GM23338 (cell line): ENCODE results near the gene CIAO1. TPM values are rescaled to one million over a fixed set of nuclear protein-coding genes. Genes with fewer than 3 reads are reported as not detected.

Experiments
- ATAC-seq: fragments of 200-7000 bp; cut with Tn5 transposase; 3 replicates; pipeline ENCODE4 v1.9.1; 2020
- DNase-seq: peaks from one replicate; pipeline ENCODE4 v3.0.0-alpha.2; 2015; ENCODE audit warnings: low spot score
- H2AFZ ChIP-seq: fragments of 200-600 bp; sonication (generic); 2 replicates; pipeline ENCODE4 v1.8.0; 2016; ENCODE audit warnings: antibody characterized with exemption, mild to moderate bottlenecking, moderate library complexity
- H3F3A ChIP-seq: fragments of 200-600 bp; sonication (generic); replicated peaks from 2 replicates; pipeline ENCODE4 v1.8.0; 2017; ENCODE audit warnings: antibody characterized with exemption, mixed run types, low read depth
- H3K27ac ChIP-seq: fragments of 200-600 bp; sonication (generic); 2 replicates; pipeline ENCODE4 v1.6.1; 2016; ENCODE audit warnings: low read depth
- H3K27me3 ChIP-seq: fragments of 200-600 bp; sonication (generic); 2 replicates; pipeline ENCODE4 v1.8.0; 2016; ENCODE audit warnings: mild to moderate bottlenecking, mixed run types, moderate library complexity; ENCODE audit not compliant: insufficient read depth
- H3K36me3 ChIP-seq: fragments of 200-600 bp; sonication (generic); 2 replicates; pipeline ENCODE4 v1.8.0; 2016; ENCODE audit warnings: mild to moderate bottlenecking; ENCODE audit not compliant: insufficient read depth
- H3K4me1 ChIP-seq: fragments of 200-600 bp; sonication (generic); 2 replicates; pipeline ENCODE4 v1.8.0; 2016; ENCODE audit warnings: mild to moderate bottlenecking, moderate library complexity; ENCODE audit not compliant: insufficient read depth
- H3K4me2 ChIP-seq: fragments of 200-600 bp; sonication (generic); 2 replicates; pipeline ENCODE4 v1.7.1; 2017; ENCODE audit warnings: mixed run types
- H3K4me3 ChIP-seq: fragments of 200-600 bp; sonication (generic); 2 replicates; pipeline ENCODE4 v1.6.1; 2016; ENCODE audit warnings: mixed run types
- H3K79me2 ChIP-seq: fragments of 200-600 bp; sonication (generic); replicated peaks from 2 replicates; pipeline ENCODE4 v1.8.0; 2017; ENCODE audit warnings: mild to moderate bottlenecking; ENCODE audit not compliant: insufficient read depth
- H3K9me2 ChIP-seq: fragments of 200-600 bp; sonication (generic); 2 replicates; pipeline ENCODE4 v1.8.0; 2017; ENCODE audit not compliant: insufficient read depth
- H4K20me1 ChIP-seq: fragments of 200-600 bp; sonication (generic); replicated peaks from 2 replicates; pipeline ENCODE4 v1.8.0; 2017; ENCODE audit warnings: mild to moderate bottlenecking; ENCODE audit not compliant: insufficient read depth
- H3K27ac Mint-ChIP-seq: 2 replicates; pipeline ENCODE4 v1.8.0; 2020; ENCODE audit warnings: inconsistent platforms, mild to moderate bottlenecking, moderate library complexity, mixed read lengths
- H3K27me3 Mint-ChIP-seq: 3 replicates; pipeline ENCODE4 v1.8.0; 2022; ENCODE audit warnings: low read depth, mild to moderate bottlenecking, moderate library complexity, mixed read lengths, inconsistent platforms; ENCODE audit not compliant: insufficient read depth, poor library complexity
- H3K36me3 Mint-ChIP-seq: 3 replicates; pipeline ENCODE4 v1.8.0; 2021; ENCODE audit warnings: low read depth, mild to moderate bottlenecking, inconsistent platforms, moderate library complexity, mixed read lengths
- H3K4me1 Mint-ChIP-seq: 3 replicates; pipeline ENCODE4 v1.8.0; 2020; ENCODE audit warnings: mild to moderate bottlenecking, inconsistent platforms, mixed read lengths
- H3K4me3 Mint-ChIP-seq: 3 replicates; pipeline ENCODE4 v1.8.0; 2021; ENCODE audit warnings: moderate library complexity, mild to moderate bottlenecking, inconsistent platforms, mixed read lengths
- H3K9me3 Mint-ChIP-seq: 3 replicates; pipeline ENCODE4 v1.8.0; 2020; ENCODE audit warnings: moderate library complexity, mild to moderate bottlenecking, inconsistent platforms, mixed read lengths
- CREB1 ChIP-seq: fragments of 250-450 bp; sonication (Bioruptor Pico); IDR thresholded peaks from 2 replicates; pipeline ENCODE4 v1.5.0; 2020; ENCODE audit warnings: low read depth, mild to moderate bottlenecking, moderate library complexity
- CTCF ChIP-seq, 2 experiments: fragments of 200-600 bp in 1 of 2; sonication (generic) in 1 of 2; conservative IDR thresholded peaks; 2 replicates each; pipeline versions ENCODE4 v1.5.1 to v1.6.1; 2016 to 2017; ENCODE audit warnings: antibody characterized with exemption in 2 of 2, low read depth in 2 of 2, mild to moderate bottlenecking in 2 of 2, moderate library complexity in 1 of 2
- ETS1 ChIP-seq: IDR thresholded peaks from 2 replicates; pipeline ENCODE4 v1.6.1; 2016; ENCODE audit warnings: antibody characterized with exemption
- EZH2 ChIP-seq: fragments of 200-600 bp; sonication (generic); IDR thresholded peaks from one replicate; pipeline ENCODE4 v1.8.0; 2017; ENCODE audit warnings: antibody characterized with exemption, mild to moderate bottlenecking, low read depth; ENCODE audit not compliant: unreplicated experiment
- EZH2phosphoT487 ChIP-seq: fragments of 200-600 bp; sonication (generic); IDR thresholded peaks from one replicate; pipeline ENCODE4 v1.8.1; 2018; ENCODE audit warnings: antibody characterized with exemption; ENCODE audit not compliant: unreplicated experiment
- JUNB ChIP-seq: IDR thresholded peaks from one replicate; pipeline ENCODE4 v1.6.1; 2016; ENCODE audit warnings: antibody characterized with exemption; ENCODE audit not compliant: unreplicated experiment
- NANOG ChIP-seq: IDR thresholded peaks from 2 replicates; pipeline ENCODE4 v1.6.1; 2016; ENCODE audit warnings: antibody characterized with exemption, borderline replicate concordance
- POLR2AphosphoS5 ChIP-seq: IDR thresholded peaks from 2 replicates; pipeline ENCODE4 v1.6.1; 2016; ENCODE audit warnings: antibody characterized with exemption, low read depth
- REST ChIP-seq: IDR thresholded peaks from one replicate; pipeline ENCODE4 v1.6.1; 2018; ENCODE audit warnings: antibody characterized with exemption; ENCODE audit not compliant: unreplicated experiment
- STAT1 ChIP-seq: IDR thresholded peaks from one replicate; pipeline ENCODE4 v1.6.1; 2016; ENCODE audit warnings: antibody characterized with exemption; ENCODE audit not compliant: unreplicated experiment
- ZNF114 ChIP-seq: fragments of 250-450 bp; sonication (Bioruptor Pico); IDR thresholded peaks from 2 replicates; pipeline ENCODE4 v1.5.0; 2020; ENCODE audit warnings: mild to moderate bottlenecking, moderate library complexity
- ZNF331 ChIP-seq: fragments of 250-450 bp; sonication (Bioruptor Pico); IDR thresholded peaks from 2 replicates; pipeline ENCODE4 v1.5.0; 2020; ENCODE audit warnings: low read depth, mild to moderate bottlenecking, moderate library complexity
- ZNF462 ChIP-seq: fragments of 250-450 bp; sonication (Bioruptor Pico); IDR thresholded peaks from 2 replicates; pipeline ENCODE4 v1.5.0; 2020; ENCODE audit warnings: mild to moderate bottlenecking, moderate library complexity
- polyA plus RNA-seq: library from polyadenylated mRNA; unstranded; fragments of >200 nt; fragmentation: Nextera tagmentation; extraction: Ambion mirVana; gene quantifications from 2 replicates; pipeline ENCODE4 v1.2.1, GENCODE V29; 2016
- total RNA-seq: library from RNA; depleted of rRNA; stranded (reverse); fragments of >200 nt; shearing (Covaris generic); gene quantifications from 2 replicates; pipeline ENCODE4 v1.2.3, GENCODE V29; 2014

Gene CIAO1
- total and polyA plus RNA-seq, 2 experiments from 2014 or later = 48.8 to 119 TPM

GRCh38 chr2:96276787-96277499 lies 10.9 kb downstream of the CIAO1 start:
- H3K36me3 Mint-ChIP-seq = peaks cover 89% of the 10 kb centered on the region
- Histone ChIP-seq H4K20me1 (peaks cover 11% of the 10 kb centered on the region), H3K4me1 (no peaks in the 10 kb centered on the region), H3K79me2 (no peaks in the 10 kb centered on the region), H3K27ac (no peak overlapping the region), H3K27me3 (no peaks in the 10 kb centered on the region), H2AFZ (no peak overlapping the region), H3K9me2 (no peaks in the 10 kb centered on the region), H3K4me3 (no peak overlapping the region), H3F3A (peaks cover 23% of the 10 kb centered on the region), H3K4me2 (no peak overlapping the region), H3K36me3 (peaks cover 45% of the 10 kb centered on the region)
- H3K4me3 Mint-ChIP-seq = no peak overlapping the region
- no peak for DNase-seq
- H3K9me3 Mint-ChIP-seq = no peaks in the 10 kb centered on the region
- ATAC-seq = no peak
- no peak for TF ChIP-seq CTCF (conservative IDR thresholded peaks at IDR 0.05; ENCODE audit: low read depth in 2 of 2)
- no peak for TF ChIP-seq ZNF331 (CRISPR knock-in tag)
- no peak for TF ChIP-seq EZH2phosphoT487
- no peak for TF ChIP-seq ETS1
- no peak for TF ChIP-seq ZNF462 (CRISPR knock-in tag)
- TF ChIP-seq EZH2 = no peak
- TF ChIP-seq REST = no peak
- no peak for TF ChIP-seq CREB1 (CRISPR knock-in tag)
- TF ChIP-seq STAT1 = no peak
- no peak for TF ChIP-seq ZNF114 (CRISPR knock-in tag)
- no peak for TF ChIP-seq JUNB
- TF ChIP-seq NANOG = no peak
- TF ChIP-seq POLR2AphosphoS5 = no peak
- no peaks in the 10 kb centered on the region for H3K4me1 Mint-ChIP-seq
- no peak overlapping the region for H3K27ac Mint-ChIP-seq
- H3K27me3 Mint-ChIP-seq = peaks cover 6% of the 10 kb centered on the region
